Stimulated activated CD4-positive, alpha-beta T cell treated with anti-CD3 and anti-CD28 coated beads, Interleukin-12 subunit alpha, Interleukin-12 subunit beta, amount 100 ng/mL, for 24 hours (primary cell): ENCODE measurements around the gene PCNX2.

ENCODE experiments used
- DNase-seq, 2 experiments: peaks; one replicate each; pipeline ENCODE4 v3.0.0-alpha.2; 2020; ENCODE audit warnings: low read depth in 2 of 2

PCNX2 gene, protein sequence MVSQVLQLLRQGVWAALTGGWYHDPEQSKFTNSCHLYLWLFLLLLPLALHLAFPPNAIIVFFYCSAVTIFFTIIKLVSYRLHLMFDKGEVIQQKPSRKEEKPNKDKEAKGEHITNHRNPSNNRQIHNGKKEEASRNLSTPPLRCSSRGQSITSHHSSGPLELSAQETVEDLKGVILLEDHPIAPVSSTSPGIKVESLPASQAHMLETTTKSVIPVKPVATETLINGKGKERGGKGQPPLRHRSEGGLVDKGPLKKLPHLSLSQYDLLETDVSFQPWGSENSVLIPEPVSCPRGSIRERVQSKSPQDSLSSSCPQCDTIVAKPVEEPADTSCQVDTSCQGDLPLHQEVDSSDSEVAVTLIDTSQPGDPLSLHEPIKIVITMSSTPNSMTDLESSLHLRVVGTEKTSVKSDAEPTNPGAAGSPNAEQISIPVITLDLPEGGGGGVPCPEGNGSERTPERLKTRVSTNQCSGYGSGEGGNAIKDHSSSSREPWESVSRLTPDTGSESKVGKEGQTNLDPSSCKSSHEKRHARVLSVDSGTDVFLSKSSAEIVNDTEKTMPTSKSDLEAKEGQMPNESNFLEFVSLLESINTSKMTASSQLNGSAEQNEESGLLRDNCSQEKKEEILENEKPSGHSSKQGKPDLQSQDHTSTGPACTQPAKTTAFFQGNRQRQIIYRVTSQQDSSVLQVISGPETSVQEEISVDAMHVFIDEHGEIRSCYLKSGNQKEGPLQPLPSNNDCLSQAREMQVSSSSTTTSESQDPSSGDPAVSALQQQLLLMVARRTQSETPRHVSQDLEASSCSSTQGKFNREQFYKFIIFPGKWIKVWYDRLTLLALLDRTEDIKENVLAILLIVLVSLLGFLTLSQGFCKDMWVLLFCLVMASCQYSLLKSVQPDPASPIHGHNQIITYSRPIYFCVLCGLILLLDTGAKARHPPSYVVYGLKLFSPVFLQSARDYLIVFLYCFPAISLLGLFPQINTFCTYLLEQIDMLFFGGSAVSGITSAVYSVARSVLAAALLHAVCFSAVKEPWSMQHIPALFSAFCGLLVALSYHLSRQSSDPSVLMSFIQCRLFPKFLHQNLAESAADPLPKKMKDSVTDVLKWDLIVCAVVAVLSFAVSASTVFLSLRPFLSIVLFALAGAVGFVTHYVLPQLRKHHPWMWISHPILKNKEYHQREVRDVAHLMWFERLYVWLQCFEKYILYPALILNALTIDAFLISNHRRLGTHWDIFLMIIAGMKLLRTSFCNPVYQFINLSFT (N-terminal part only)

DNA sequence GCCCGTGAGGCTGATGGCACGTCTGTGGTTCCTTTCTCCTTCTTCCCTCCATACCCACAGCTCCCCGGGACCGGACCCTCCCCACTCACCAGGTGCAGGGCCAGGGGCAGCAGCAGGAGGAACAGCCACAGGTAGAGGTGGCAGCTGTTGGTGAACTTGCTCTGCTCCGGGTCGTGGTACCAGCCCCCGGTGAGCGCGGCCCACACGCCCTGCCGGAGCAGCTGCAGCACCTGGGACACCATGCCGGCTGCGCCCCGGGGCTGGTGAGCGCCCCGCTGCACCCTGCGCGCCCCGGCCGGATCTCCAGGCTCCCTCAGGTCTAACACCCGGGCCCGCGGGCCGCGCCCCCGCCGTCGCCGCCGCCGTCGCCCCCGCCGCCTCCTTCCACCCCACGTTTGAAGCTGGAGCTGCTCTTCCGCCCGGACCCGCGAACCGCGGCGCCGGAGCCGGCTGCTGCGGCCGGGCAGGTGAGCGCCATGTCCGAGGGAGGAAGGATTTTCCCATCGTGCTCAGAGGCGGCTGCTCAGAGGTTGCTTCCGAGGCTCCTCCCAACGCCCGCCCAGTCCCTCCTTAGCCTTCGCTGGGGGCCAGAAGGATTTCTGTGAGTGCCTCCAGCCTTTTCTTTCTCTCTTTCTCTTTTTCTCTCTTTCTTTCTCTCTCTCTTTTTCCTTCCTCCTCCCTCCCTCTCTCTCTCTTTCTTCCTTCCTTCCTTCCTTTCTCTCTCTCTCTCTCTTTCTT, at the start of gene PCNX2:
Gene PCNX2 (minus strand): TSS at position 489 of the 738 bp plus-strand sequence. CDS start 247 bp downstream, at position 242.
- peak; percentile 44 to 70 for DNase-seq

GRCh38 chr1:233343262-233343661, 47.7 kb upstream of the PCNX2 start:
- no peak for DNase-seq

- no peak for DNase-seq
These were observed 46.6 kb upstream of the PCNX2 start for GRCh38 chr1:233342086-233342485.

DNA sequence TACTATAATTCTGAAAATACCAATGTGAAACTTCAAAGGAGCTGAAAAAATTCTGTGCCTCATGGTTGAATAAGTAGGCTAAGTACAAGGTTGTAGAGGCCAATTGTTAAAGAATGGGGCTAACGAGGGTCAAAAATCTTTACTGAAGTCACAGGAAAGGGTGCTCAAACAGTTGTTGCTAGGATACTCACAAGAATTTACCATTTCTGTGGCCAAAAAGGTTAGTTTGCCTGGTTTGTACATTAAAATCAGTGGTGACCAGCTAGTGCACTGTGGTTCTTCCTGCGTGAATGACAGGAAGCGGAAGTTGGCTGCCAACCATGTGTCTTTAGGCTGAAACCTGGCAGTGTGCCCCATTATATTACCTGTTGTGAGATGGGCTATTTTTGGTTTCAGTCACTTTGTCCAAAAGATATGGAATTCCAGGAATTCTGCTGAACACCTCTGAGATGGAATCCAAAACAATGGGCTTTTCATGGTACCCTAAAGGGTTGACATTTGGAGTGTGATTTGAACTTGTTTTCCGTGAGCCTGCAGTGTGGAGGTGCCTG, 45.5 kb upstream of the PCNX2 start:
- DNase-seq, result no peak

GRCh38 chr1:233340031-233340555, 44.6 kb upstream of the PCNX2 start:
- DNase-seq, result no peak

- DNase-seq, result no peak
These were observed 42.6 kb upstream of the PCNX2 start for GRCh38 chr1:233338102-233338501.

- no peak for DNase-seq
These were observed 42.0 kb upstream of the PCNX2 start for GRCh38 chr1:233337505-233337904.

- no peak for DNase-seq
These were observed 41.3 kb upstream of the PCNX2 start for GRCh38 chr1:233336554-233337456.

DNA sequence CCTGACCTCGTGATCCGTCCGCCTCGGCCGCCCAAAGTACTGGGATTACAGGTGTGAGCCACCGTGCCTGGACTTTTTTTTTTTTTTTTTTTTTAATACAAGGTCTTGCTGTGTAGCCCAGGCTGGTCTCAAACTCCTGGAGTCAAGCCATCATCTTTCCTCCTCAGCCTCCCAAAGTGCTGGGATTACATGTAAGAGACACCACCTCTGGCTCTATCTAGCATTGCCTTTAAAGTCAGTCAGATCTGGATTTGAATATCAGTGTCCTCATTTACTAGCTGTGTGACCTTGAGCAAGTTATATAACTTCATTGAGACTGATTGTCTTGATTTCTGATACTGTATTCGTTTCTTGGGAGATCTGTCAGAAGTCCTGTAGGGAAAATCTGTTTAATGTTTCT, 38.6 kb upstream of the PCNX2 start:
- no peak for DNase-seq

DNA sequence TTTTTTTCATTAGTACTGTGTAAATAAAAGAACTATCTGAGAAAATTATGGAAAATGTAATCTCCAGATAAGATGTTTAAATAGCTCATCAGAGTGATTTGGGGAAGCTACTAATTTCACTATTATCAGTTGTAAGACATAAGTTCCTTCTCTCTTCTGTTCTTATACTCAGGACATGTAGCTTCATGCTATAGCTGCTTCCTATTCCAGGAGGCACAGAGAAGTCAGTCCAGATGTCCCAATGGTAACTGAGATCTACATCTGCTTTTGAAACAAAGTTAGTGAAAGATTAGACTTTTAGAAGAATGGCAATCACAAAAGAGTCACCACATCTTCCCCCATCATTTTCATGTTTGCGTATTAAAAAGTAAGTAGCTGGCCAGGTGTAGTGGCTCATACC, 37.6 kb upstream of the PCNX2 start:
- DNase-seq, result no peak

- DNase-seq, result no peak
These were observed 36.4 kb upstream of the PCNX2 start for GRCh38 chr1:233331676-233332519.

DNA sequence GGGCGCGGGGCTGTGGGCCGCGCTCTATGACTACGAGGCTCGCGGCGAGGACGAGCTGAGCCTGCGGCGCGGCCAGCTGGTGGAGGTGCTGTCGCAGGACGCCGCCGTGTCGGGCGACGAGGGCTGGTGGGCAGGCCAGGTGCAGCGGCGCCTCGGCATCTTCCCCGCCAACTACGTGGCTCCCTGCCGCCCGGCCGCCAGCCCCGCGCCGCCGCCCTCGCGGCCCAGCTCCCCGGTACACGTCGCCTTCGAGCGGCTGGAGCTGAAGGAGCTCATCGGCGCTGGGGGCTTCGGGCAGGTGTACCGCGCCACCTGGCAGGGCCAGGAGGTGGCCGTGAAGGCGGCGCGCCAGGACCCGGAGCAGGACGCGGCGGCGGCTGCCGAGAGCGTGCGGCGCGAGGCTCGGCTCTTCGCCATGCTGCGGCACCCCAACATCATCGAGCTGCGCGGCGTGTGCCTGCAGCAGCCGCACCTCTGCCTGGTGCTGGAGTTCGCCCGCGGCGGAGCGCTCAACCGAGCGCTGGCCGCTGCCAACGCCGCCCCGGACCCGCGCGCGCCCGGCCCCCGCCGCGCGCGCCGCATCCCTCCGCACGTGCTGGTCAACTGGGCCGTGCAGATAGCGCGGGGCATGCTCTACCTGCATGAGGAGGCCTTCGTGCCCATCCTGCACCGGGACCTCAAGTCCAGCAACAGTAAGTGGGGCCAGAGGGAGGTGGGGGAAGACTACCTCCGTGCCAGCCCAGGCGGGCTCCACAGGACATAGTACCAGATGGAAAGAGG, 32.8 kb upstream of the PCNX2 start:
- peak; percentile 2 for DNase-seq

GRCh38 chr1:233327651-233328141, 32.2 kb upstream of the PCNX2 start, which contains the start of gene MAP3K21:
MAP3K21 (plus strand) TSS chr1:233327724; CDS start chr1:233328029, 305 bp downstream.
- no peak for DNase-seq

DNA sequence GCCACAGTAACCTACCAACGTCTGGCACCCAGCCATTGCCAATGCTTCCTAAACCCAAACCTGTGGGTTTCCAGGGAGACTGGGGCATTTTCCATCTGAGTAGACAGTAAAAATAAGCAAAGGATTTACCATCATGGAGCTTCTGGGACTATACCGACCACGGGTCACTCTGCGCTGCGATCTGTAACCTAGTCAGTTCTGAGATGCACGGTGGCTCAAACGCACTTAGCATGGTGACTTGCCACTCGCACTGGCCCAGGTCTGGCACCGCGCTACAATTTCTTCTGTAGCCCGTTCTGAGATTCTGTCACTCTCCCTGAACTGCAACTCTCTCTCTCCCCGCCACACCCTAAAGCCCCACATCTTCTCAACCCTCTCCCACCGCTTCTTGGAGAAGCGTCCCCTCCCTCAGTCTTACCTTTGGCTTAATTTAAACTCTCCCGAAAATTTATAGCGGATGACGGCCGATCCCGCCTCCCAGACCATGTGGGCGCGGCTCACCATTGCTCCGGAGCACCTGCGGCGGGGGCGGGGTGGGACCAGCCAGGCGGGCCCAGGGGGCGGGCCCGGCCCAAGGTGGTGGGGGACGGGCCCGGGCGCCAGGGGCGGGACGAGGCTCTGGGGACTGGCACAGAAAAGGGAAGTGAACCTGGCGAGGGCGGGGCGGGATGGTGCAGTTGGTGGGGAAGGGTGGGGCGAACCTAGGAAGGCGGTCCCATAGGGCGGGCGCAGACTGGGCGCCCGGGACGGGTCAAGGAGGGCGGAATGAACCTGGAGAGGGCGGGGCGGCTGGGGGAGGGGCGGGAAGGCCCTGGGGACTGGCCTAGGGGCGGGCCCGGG, 31.5 kb upstream of the PCNX2 start:
- DNase-seq, result peak; percentile 67 to 88

DNA sequence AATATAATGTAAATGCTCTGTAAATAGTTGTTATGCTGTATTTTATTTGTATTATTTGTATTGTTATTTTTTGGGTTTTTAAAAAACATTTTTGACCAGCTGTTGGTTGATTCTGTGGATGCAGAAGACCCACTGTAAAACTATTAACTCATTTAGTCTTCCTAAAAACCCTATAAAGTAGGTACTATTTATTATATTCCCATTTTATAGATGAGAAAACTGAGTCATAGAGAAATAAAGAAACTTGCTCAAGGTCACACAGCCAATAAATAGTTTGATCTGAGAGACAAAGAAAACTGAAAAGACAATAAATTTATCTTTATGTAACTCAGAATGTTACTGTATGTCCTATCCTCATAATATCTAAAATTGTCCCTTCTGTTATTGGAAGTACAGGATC, 30.8 kb upstream of the PCNX2 start:
- no peak for DNase-seq

- DNase-seq, result no peak
These were observed 28.2 kb upstream of the PCNX2 start for GRCh38 chr1:233323718-233324117.

DNA sequence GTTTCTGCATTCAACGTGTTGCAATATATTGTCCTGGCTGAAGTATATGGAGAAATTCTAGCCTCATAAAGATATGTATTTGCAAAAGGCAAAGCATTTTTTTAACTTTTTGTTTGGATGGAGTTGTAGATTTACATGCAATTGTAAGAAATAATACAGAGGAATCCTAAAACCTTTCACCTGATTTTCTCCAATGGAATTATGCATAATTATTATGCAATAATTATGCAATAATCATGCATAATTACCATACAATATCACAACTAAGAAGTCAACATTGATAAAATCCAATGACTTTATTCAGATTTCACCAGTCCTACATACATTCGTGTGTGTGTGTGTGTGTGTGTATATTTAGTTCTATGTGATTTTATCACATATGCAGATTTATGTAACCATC, 24.5 kb upstream of the PCNX2 start:
- DNase-seq, result no peak
